ENCODE results near the gene GSN.

The GSN gene

GRCh38 chr9:121286973-121287741 lies 19.2 kb downstream of the GSN start:
- no peak overlapping the region for H3K4me3 ChIP-seq (ENCODE audit: low read depth, low read length, poor library complexity, severe bottlenecking)
- H4K20me1 ChIP-seq (ENCODE audit: insufficient read depth, low read length): no peaks in the 10 kb centered on the region
- H3K4me2 ChIP-seq (ENCODE audit: low read length): no peak overlapping the region
- no peaks in the 10 kb centered on the region for H3K79me2 ChIP-seq (ENCODE audit: insufficient read depth, low read length)
- H3F3A ChIP-seq (ENCODE audit: insufficient read depth, low read length): no peaks in the 10 kb centered on the region
- no peak overlapping the region for H3K27ac ChIP-seq (ENCODE audit: low read depth, low read length, poor library complexity, severe bottlenecking)
- H3K27me3 ChIP-seq (ENCODE audit: insufficient read depth, low read length): no peaks in the 10 kb centered on the region
- H3K9me2 ChIP-seq (ENCODE audit: low read depth, low read length): no peaks in the 10 kb centered on the region
- H2AFZ ChIP-seq (ENCODE audit: low read length): no peak overlapping the region
- peaks cover 31% of the 10 kb centered on the region for H3K4me1 ChIP-seq (ENCODE audit: insufficient read depth, low read length, severe bottlenecking)
- TF ChIP-seq EZH2 (IDR thresholded peaks at IDR 0.05; ENCODE audit: borderline replicate concordance, low read length): no peak
- TF ChIP-seq CTCF (IDR thresholded peaks at IDR 0.05; ENCODE audit: low read length): peak; percentile 34
- no peaks in the 10 kb centered on the region for H3K9me3 ChIP-seq (ENCODE audit: low read length)
- H3K9ac ChIP-seq (ENCODE audit: low read length): no peak overlapping the region
- no peaks in the 10 kb centered on the region for H3K36me3 ChIP-seq (ENCODE audit: insufficient read depth, low read length)

- TF ChIP-seq EZH2 (IDR thresholded peaks at IDR 0.05; ENCODE audit: borderline replicate concordance, low read length): no peak
- TF ChIP-seq CTCF (IDR thresholded peaks at IDR 0.05; ENCODE audit: low read length): no peak
- Histone ChIP-seq H3K27ac (ENCODE audit: low read depth, low read length, poor library complexity, severe bottlenecking) (peak overlapping the region; percentile 61), H3K36me3 (ENCODE audit: insufficient read depth, low read length) (no peaks in the 10 kb centered on the region), H3K4me3 (ENCODE audit: low read depth, low read length, poor library complexity, severe bottlenecking) (peak overlapping the region; percentile 4), H3K4me1 (ENCODE audit: insufficient read depth, low read length, severe bottlenecking) (peaks cover 20% of the 10 kb centered on the region), H3F3A (ENCODE audit: insufficient read depth, low read length) (no peaks in the 10 kb centered on the region), H3K9me3 (ENCODE audit: low read length) (no peaks in the 10 kb centered on the region), H3K9ac (ENCODE audit: low read length) (peak overlapping the region; percentile 25; the same call in 1 of the 2 replicates), H3K79me2 (ENCODE audit: insufficient read depth, low read length) (no peaks in the 10 kb centered on the region), H3K9me2 (ENCODE audit: low read depth, low read length) (no peaks in the 10 kb centered on the region), H2AFZ (ENCODE audit: low read length) (peak overlapping the region; percentile 36), H3K4me2 (ENCODE audit: low read length) (peak overlapping the region; percentile 43; the same call in 1 of the 2 replicates), H3K27me3 (ENCODE audit: insufficient read depth, low read length) (no peaks in the 10 kb centered on the region), H4K20me1 (ENCODE audit: insufficient read depth, low read length) (no peaks in the 10 kb centered on the region)
These were observed 20.7 kb downstream of the GSN start for GRCh38 chr9:121288673-121289025.

- peak overlapping the region; percentile 36 for H2AFZ ChIP-seq (ENCODE audit: low read length)
- TF ChIP-seq EZH2 (IDR thresholded peaks at IDR 0.05; ENCODE audit: borderline replicate concordance, low read length) (no peak), CTCF (IDR thresholded peaks at IDR 0.05; ENCODE audit: low read length) (no peak)
- H3K27me3 ChIP-seq (ENCODE audit: insufficient read depth, low read length): no peaks in the 10 kb centered on the region
- H3K9me2 ChIP-seq (ENCODE audit: low read depth, low read length): no peaks in the 10 kb centered on the region
- no peaks in the 10 kb centered on the region for H3K9me3 ChIP-seq (ENCODE audit: low read length)
- peaks cover 20% of the 10 kb centered on the region for H3K4me1 ChIP-seq (ENCODE audit: insufficient read depth, low read length, severe bottlenecking)
- peak overlapping the region; percentile 25; the same call in 1 of the 2 replicates for H3K9ac ChIP-seq (ENCODE audit: low read length)
- no peaks in the 10 kb centered on the region for H3F3A ChIP-seq (ENCODE audit: insufficient read depth, low read length)
- peak overlapping the region; percentile 43 for H3K4me2 ChIP-seq (ENCODE audit: low read length)
- H3K36me3 ChIP-seq (ENCODE audit: insufficient read depth, low read length): no peaks in the 10 kb centered on the region
- H3K27ac ChIP-seq (ENCODE audit: low read depth, low read length, poor library complexity, severe bottlenecking): peak overlapping the region; percentile 61
- H3K79me2 ChIP-seq (ENCODE audit: insufficient read depth, low read length): no peaks in the 10 kb centered on the region
- H3K4me3 ChIP-seq (ENCODE audit: low read depth, low read length, poor library complexity, severe bottlenecking): peak overlapping the region; percentile 4
- no peaks in the 10 kb centered on the region for H4K20me1 ChIP-seq (ENCODE audit: insufficient read depth, low read length)
These were observed 21.2 kb downstream of the GSN start for GRCh38 chr9:121289026-121289771.

All from OCI-LY1 (cell line).